HG03045 (cell line): ENCODE results near the gene TMEM117.
A peak's percentile ranks its signal among the peaks of the same experiment; 100 is the strongest.
"Not testable (repeated sequence)": the region's sequence is repeated elsewhere in the genome, so short reads cannot be mapped to it uniquely, and the experiment has no call there.

Experiments
- ATAC-seq: cut with Tn5 transposase; IDR thresholded peaks from one replicate; pipeline ENCODE4 v1.9.1; 2021; ENCODE audit warnings: mild to moderate bottlenecking, moderate library complexity; ENCODE audit not compliant: unreplicated experiment

Gene TMEM117

DNA sequence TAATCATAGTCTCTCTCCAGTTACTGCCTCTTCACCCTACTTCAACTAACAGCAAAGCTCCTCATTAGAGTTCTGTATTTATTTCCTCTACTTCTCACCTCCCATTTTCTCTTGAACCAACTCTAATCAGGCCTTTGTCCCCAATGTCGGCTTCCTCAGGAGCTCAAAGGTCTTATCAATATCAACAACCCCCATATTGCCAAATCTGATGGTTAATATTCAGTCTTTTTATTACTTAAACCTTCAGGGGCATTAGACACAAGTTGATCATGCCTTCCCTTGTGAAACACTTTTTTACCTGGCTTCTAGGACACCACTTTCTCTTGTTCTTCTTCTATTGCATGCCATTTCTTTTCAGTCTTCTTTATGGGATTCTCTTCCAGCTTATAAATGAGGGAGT, 531.3 kb downstream of the TMEM117 start:
- no peak for ATAC-seq

GRCh38 chr12:44367916-44368315, 532.0 kb downstream of the TMEM117 start:
- ATAC-seq: no peak

DNA sequence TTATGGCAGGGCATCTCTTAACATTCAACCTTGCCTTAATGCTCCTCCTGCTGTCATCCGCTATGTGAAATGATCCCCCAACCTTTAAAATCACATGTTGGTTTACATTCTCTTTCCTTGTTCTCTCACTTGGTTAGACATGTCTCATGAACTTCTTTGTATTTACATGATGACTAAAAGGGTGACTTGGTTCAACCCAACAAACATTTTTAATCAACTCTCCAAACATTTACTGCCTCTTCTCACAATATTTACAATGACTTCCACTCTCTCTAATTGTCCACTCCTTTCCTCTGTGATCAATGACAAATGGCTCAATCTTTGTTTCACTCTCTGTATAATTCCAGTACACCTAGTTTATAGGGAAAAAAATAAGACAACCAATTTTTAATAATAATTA, 534.1 kb downstream of the TMEM117 start:
- no peak for ATAC-seq

DNA sequence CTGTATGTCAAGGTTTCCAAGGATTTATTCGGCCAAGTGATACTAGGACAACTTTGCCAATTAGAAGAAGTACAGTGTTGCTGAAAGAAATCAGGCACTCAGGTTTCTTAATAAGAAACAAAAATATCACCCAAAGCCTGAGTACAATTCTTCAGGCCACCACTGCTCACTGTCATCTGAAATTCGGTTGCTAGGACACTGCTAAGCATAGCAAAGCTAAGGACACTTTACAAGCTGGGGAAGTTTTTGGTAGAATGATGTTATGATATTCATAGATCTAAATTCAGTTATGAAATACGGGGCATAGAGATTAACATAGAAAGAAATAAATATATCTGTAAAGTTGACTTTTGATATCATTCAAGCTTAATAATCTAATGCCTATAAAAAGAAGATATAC, 535.1 kb downstream of the TMEM117 start:
- no peak for ATAC-seq

GRCh38 chr12:44372259-44372658, 536.4 kb downstream of the TMEM117 start:
- ATAC-seq: no peak

DNA sequence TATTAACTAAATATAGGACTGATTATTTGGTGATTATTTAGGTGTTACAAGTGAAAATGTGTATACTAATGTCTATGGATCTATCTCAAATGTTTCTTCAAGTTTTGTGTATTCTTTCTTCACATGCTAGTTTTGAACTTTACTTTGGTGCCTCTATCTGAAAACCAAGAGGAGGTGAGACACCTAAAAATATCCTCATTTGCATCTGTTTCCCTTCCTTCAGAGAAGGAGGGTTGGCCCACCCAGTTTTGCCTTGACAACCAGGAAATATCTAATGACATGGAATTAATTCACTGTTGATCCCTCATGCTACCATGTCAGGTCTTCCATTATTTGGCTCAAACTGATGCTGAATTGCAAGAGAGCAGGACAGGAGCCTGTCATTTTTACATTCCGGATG, 539.8 kb downstream of the TMEM117 start:
- ATAC-seq: no peak

DNA sequence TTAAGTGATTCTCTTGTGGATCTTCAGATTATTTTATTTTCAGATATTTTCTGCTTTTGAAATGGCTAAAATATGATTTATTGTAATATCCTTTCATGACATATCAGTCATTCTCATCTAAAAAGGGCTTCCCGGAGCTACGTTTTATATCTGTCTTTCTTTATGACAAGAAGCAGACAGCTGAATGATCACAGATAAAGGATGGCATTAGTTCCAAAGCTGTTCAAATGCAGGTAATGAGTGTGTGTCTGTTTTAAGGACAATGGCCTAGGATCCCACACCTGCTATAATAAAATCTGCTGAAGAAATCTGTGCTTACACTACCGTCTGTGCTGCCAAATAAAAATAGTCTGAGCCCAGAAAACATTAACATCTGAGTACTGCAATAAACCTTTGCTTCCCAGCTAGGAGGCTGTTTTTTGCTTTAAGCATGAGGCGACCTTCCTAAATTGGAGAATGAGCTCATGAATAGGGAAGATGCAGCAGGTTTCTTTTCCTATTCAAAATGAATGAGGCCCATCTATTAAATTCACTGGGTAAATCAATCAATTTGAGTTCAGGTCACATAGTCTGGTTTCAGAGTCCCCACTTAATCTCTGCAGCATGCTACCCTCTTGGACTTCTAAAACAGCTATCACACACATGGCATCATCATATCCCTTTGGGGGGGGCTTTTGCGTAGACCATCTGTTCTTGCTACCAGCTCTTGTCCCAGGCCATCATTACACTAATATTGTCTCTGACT, 541.7 kb downstream of the TMEM117 start:
- no peak for ATAC-seq

DNA sequence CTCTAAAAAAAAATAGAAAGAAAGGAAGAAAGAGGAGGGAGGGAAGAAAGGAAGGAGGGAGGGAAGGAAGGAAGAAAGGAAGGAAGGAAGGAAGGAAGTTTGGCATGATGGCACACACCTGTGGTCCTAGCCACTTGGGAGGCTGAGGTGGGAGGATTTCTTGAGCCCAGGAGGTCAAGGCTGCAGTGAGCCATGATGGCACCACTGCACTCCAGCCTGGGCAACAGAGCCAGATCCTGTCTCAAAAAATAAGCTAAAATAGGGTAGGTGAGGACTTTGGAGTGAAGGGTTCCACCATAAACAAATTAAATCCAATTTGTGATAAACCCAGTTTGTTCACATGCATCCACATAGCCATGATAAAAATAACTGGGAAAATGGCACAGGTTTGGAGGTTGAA, 543.2 kb downstream of the TMEM117 start:
- ATAC-seq: not testable (repeated sequence)

DNA sequence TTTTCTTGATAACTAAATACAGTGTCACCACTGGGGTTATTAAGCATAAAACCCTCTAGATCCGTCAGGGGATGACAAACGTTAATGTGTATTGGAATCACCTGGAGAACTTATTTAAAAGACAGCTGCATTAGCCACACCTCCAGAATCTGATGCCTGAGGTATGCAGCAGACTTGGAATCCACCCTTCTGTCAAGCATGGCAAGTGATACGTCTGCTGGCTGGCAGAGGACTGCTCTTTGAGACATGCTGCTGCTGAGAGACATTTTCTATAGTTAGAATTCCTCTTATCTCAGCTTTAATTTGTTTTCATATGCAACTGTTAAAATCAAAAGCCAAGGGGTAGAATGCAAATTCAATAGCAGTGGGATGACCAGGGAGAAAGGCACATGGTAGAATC, 544.0 kb downstream of the TMEM117 start:
- no peak for ATAC-seq

GRCh38 chr12:44380861-44381260, 545.0 kb downstream of the TMEM117 start:
- no peak for ATAC-seq

GRCh38 chr12:44381341-44381740, 545.5 kb downstream of the TMEM117 start:
- no peak for ATAC-seq

GRCh38 chr12:44384136-44384535, 548.3 kb downstream of the TMEM117 start:
- ATAC-seq: no peak

DNA sequence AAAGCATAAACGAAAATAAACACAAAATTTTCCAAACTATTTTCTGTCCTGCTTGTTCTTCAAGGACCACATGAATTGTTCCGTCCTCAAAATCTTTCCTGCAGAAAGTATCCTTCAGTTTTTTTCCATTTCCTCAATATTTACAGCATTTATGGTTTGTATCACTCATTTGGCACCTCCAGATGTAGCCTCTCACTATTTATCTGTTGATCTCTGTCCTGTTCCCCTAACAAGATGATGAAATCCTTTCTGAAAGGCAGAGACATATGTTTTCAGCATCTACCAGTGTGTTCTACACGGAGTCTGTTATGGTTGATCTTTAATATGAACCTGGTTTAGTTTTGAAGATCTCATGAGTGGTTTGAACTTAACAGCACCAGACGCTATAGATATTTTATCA, 550.1 kb downstream of the TMEM117 start:
- ATAC-seq: no peak

DNA sequence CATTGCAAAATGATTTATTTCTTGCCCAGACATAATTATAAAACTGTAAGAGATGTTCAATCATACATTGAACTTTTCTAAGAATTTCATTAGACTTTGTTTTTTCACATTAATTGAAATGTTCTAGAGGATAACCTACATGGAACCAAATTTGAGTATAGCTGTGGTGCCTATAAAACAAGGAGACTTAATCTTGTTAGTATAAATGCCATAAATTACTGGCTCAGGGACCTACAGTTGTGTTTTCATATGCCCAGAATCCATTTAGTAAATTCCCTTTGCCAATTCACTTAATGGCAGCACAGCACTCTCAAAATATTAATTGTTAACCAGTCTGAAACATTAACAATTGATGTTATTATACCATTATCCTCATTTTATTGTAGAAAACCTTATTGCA, 551.7 kb downstream of the TMEM117 start:
- no peak for ATAC-seq

GRCh38 chr12:44389038-44389437, 553.2 kb downstream of the TMEM117 start:
- ATAC-seq: no peak

GRCh38 chr12:44389896-44390295, 554.0 kb downstream of the TMEM117 start:
- no peak for ATAC-seq

DNA sequence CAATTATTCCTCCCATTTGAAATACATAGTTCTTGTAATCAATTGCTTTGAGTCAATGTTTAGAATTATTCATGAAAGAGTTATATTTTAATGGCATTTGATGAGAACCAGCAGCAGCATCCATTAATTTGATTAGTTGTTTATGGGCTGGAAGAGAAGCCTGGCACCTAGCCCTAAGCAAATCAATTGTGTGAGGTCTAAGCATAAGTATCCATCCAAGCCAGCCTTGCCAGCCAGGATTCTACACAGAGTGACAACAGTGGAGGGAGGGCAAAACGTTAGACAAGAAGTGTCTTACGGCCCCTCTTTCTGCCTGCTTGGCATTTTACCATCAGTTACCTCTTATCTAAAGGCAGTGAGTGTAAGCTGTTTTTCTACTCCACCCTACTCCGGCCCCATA, 561.8 kb downstream of the TMEM117 start:
- ATAC-seq: no peak

GRCh38 chr12:44403185-44403584, 567.3 kb downstream of the TMEM117 start:
- no peak for ATAC-seq

GRCh38 chr12:44405297-44405696, 569.4 kb downstream of the TMEM117 start:
- no peak for ATAC-seq

GRCh38 chr12:44422559-44422958, 586.7 kb downstream of the TMEM117 start:
- no peak for ATAC-seq

GRCh38 chr12:44428825-44429224, 592.9 kb downstream of the TMEM117 start:
- ATAC-seq: no peak

DNA sequence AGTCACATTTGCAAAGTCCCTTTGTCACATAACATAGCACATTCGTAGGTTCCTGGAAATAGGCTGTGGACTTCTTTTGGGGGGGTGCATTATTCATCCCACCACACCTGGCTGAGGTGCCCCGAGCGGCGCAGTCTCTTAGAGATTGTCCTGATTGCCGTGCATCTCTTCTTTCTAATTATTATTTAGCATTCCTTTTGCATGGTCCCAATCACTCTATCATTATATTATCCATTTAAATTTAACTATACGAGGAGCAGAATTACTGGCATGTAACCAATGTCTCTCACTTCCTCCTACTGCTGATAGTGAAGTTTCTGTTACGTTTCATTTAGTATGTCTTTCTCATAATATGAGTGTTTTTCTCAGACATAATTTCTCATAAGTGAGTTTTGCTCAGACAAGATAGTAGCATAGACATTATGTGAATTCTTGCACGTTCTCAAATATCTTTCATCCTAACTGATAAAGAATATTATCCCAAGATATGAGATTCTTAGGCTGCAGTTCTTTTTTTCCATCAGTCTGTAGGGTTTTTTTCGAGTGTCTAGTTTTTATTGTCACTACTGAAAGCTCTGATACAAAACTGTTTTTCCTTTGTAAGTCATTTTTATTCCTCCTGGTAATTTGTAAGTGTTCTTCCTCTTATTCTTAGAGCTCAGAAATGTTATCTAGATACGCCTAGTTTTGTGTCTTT, 595.9 kb downstream of the TMEM117 start:
- peak; percentile 52 for ATAC-seq

GRCh38 chr12:44433659-44434058, 597.8 kb downstream of the TMEM117 start:
- no peak for ATAC-seq
